ENCODE measurements around the gene ITGA8.
A peak's percentile ranks its signal among the peaks of the same experiment; 100 is the strongest.

ITGA8 gene

GRCh38 chr10:15719899-15720634, at the start of gene ITGA8:
TSS of gene ITGA8 (minus strand) at chr10:15719922. CDS start at chr10:15719771, 151 bp downstream.
- TF ChIP-seq CTCF (IDR thresholded peaks at IDR 0.05) = peak; percentile 68

- TF ChIP-seq CTCF (IDR thresholded peaks at IDR 0.05) = no peak
Observed at GRCh38 chr10:15764892-15765454, 45.3 kb upstream of the ITGA8 start.

- no peak for TF ChIP-seq CTCF (IDR thresholded peaks at IDR 0.05)
Observed at GRCh38 chr10:15763006-15763405, 43.3 kb upstream of the ITGA8 start.

- TF ChIP-seq CTCF (IDR thresholded peaks at IDR 0.05) = no peak
Observed at GRCh38 chr10:15760681-15761080, 41.0 kb upstream of the ITGA8 start.

GRCh38 chr10:15759265-15759664, 39.5 kb upstream of the ITGA8 start:
- no peak for TF ChIP-seq CTCF (IDR thresholded peaks at IDR 0.05)

GRCh38 chr10:15758618-15759017, 38.9 kb upstream of the ITGA8 start:
- TF ChIP-seq CTCF (IDR thresholded peaks at IDR 0.05) = no peak

- no peak for TF ChIP-seq CTCF (IDR thresholded peaks at IDR 0.05)
Observed at GRCh38 chr10:15754937-15755336, 35.2 kb upstream of the ITGA8 start.
